HG02798 (cell line): Measurements from ENCODE around the gene CCT3.
A peak's percentile ranks its signal among the peaks of the same experiment; 100 is the strongest.
"Not testable (repeated sequence)": the region's sequence is repeated elsewhere in the genome, so short reads cannot be mapped to it uniquely, and the experiment has no call there.

ENCODE experiments used
- ATAC-seq: cut with Tn5 transposase; IDR thresholded peaks from one replicate; pipeline ENCODE4 v1.9.1; 2021; ENCODE audit warnings: mild to moderate bottlenecking; ENCODE audit not compliant: unreplicated experiment, poor library complexity

Gene CCT3

GRCh38 chr1:156337052-156337887 is 822 bp downstream of the CCT3 start:
- ATAC-seq = no peak

- ATAC-seq = no peak
Measured at GRCh38 chr1:156336242-156336641, 1.9 kb downstream of the CCT3 start.

- ATAC-seq = not testable (repeated sequence)
Measured at GRCh38 chr1:156323179-156323578, 14.9 kb downstream of the CCT3 start.

GRCh38 chr1:156320560-156320959 is 17.5 kb downstream of the CCT3 start:
- no peak for ATAC-seq

GRCh38 chr1:156319664-156320063 is 18.4 kb downstream of the CCT3 start:
- ATAC-seq = no peak

GRCh38 chr1:156316909-156317308 is 21.2 kb downstream of the CCT3 start:
- no peak for ATAC-seq

GRCh38 chr1:156310962-156311361 is 27.1 kb downstream of the CCT3 start:
- ATAC-seq = no peak

- ATAC-seq = no peak
Measured at GRCh38 chr1:156308078-156308477, 30.0 kb downstream of the CCT3 start.

GRCh38 chr1:156305215-156305614 is 32.9 kb downstream of the CCT3 start:
- no peak for ATAC-seq

GRCh38 chr1:156303241-156303640 is 34.9 kb downstream of the CCT3 start:
- no peak for ATAC-seq

GRCh38 chr1:156298852-156299357 is 39.2 kb downstream of the CCT3 start, which contains the start of gene VHLL:
Gene VHLL (minus strand): TSS chr1:156299307. CDS start chr1:156299189, 118 bp downstream.
- ATAC-seq = no peak

GRCh38 chr1:156295391-156295947 is 42.6 kb downstream of the CCT3 start, which contains the start of gene GLMP:
Gene GLMP (minus strand): TSS chr1:156295679. CDS start chr1:156295645, 34 bp downstream.
- ATAC-seq = peak; percentile 55

- ATAC-seq = no peak
Measured at GRCh38 chr1:156293895-156294294, 44.2 kb downstream of the CCT3 start.

- no peak for ATAC-seq
Measured at GRCh38 chr1:156293098-156293434, 45.0 kb downstream of the CCT3 start.

- ATAC-seq = peak; percentile 74
Measured at GRCh38 chr1:156291226-156292061, 46.6 kb downstream of the CCT3 start.

- ATAC-seq = no peak
Measured at GRCh38 chr1:156289857-156290256, 48.2 kb downstream of the CCT3 start.

- no peak for ATAC-seq
Measured at GRCh38 chr1:156286061-156286460, 52.0 kb downstream of the CCT3 start.

- no peak for ATAC-seq
Measured at GRCh38 chr1:156285437-156285836, 52.7 kb downstream of the CCT3 start.

- no peak for ATAC-seq
Measured at GRCh38 chr1:156284757-156285156, 53.3 kb downstream of the CCT3 start.

GRCh38 chr1:156284112-156284511 is 54.0 kb downstream of the CCT3 start, which contains the start of gene TMEM79:
Gene TMEM79 (plus strand): TSS chr1:156284325. CDS start chr1:156285227, 902 bp downstream.
- ATAC-seq = no peak

GRCh38 chr1:156283521-156283920 is 54.6 kb downstream of the CCT3 start:
- ATAC-seq = no peak
